Uterus (tissue), 2 donors: ENCODE measurements around the gene DDIT4.

Experiments
- CTCF ChIP-seq, 4 experiments: fragments of 200-600 bp in 2 of 4; fragments of 450-650 bp in 2 of 4; sonication (generic) in 2 of 4; IDR thresholded peaks; one replicate each; pipeline ENCODE4 v1.5.1; 2016 to 2019; ENCODE audit warnings: antibody characterized with exemption in 4 of 4, mild to moderate bottlenecking in 2 of 4, moderate library complexity in 1 of 4
- POLR2A ChIP-seq, 2 donors: fragments of 450-650 bp; IDR thresholded peaks; one replicate each; pipeline ENCODE4 v1.6.1; 2016; ENCODE audit warnings: antibody characterized with exemption in 2 of 2, mild to moderate bottlenecking in 1 of 2, moderate library complexity in 1 of 2

- TF ChIP-seq CTCF (IDR thresholded peaks at IDR 0.05): no peak
- no peak for TF ChIP-seq POLR2A (IDR thresholded peaks at IDR 0.05)
Observed at GRCh38 chr10:72228318-72228751, 45.4 kb upstream of the DDIT4 start.
